ENCODE measurements around the gene ZNF709. TPM values are rescaled to one million over a fixed set of nuclear protein-coding genes. Genes with fewer than 3 reads are reported as not detected.
"Not testable (repeated sequence)": the region's sequence is repeated elsewhere in the genome, so short reads cannot be mapped to it uniquely, and the experiment has no call there.

The ZNF709 gene
- total RNA-seq, 4 donors from 2014 or later: 3.1 to 3.6 (median 3.3) TPM

GRCh38 chr19:12464769-12465168 is 19.8 kb downstream of the ZNF709 start:
- Histone ChIP-seq H3K4me1 (no peaks in the 10 kb centered on the region), H3K4me3 (no peak overlapping the region), H3K9me3 (peaks cover 2 to 71% (median 6%) of the 10 kb centered on the region in 3 donors), H3K27me3 (no peaks in the 10 kb centered on the region), H3K27ac (no peak overlapping the region), H3K36me3 (peaks cover 6 to 52% of the 10 kb centered on the region in 2 donors)
- no peak for ATAC-seq
- TF ChIP-seq CTCF (IDR thresholded peaks at IDR 0.05) (no peak), EP300 (IDR thresholded peaks at IDR 0.05) (no peak), POLR2A (IDR thresholded peaks at IDR 0.05) (no peak), POLR2AphosphoS5 (IDR thresholded peaks at IDR 0.05) (no peak)
- WGBS, 2 donors (ENCODE audit: low coverage in 1 of 2): 94 to 100% methylated on average over 3 of the region's 3 CpGs

GRCh38 chr19:12464139-12464538 is 20.5 kb downstream of the ZNF709 start:
- not testable (repeated sequence) for H3K4me3 ChIP-seq, H3K27me3 ChIP-seq, H3K4me1 ChIP-seq, ATAC-seq, H3K27ac ChIP-seq
- Histone ChIP-seq H3K9me3 (peaks cover 2 to 71% (median 6%) of the 10 kb centered on the region in 3 donors), H3K36me3 (peaks cover 6 to 52% of the 10 kb centered on the region in 2 donors)
- 94 to 98% methylated on average over 6 of the region's 6 CpGs for WGBS, 2 donors (ENCODE audit: low coverage in 1 of 2)

- H3K9me3 ChIP-seq: peaks cover 0 to 16% (median 0%) of the 10 kb centered on the region in 3 donors
- WGBS, 2 donors (ENCODE audit: low coverage in 1 of 2): 30 to 64% methylated on average over 3 to 6 of the region's 6 CpGs
- no peak for ATAC-seq
Measured at GRCh38 chr19:12453495-12453894, 31.1 kb downstream of the ZNF709 start.

GRCh38 chr19:12450844-12451243 is 33.8 kb downstream of the ZNF709 start:
- no peak for ATAC-seq
- H3K4me3 ChIP-seq: no peak overlapping the region
- 84 to 99% methylated on average over 5 to 10 of the region's 10 CpGs for WGBS, 2 donors (ENCODE audit: low coverage in 1 of 2)
- H3K36me3 ChIP-seq: peaks cover 0 to 13% of the 10 kb centered on the region in 2 donors
- H3K27ac ChIP-seq: no peak overlapping the region
- no peaks in the 10 kb centered on the region for H3K27me3 ChIP-seq
- TF ChIP-seq EP300 (IDR thresholded peaks at IDR 0.05) (no peak), CTCF (IDR thresholded peaks at IDR 0.05) (no peak), POLR2AphosphoS5 (IDR thresholded peaks at IDR 0.05) (no peak), POLR2A (IDR thresholded peaks at IDR 0.05) (no peak)
- no peaks in the 10 kb centered on the region for H3K4me1 ChIP-seq
- H3K9me3 ChIP-seq: peaks cover 0 to 16% (median 0%) of the 10 kb centered on the region in 3 donors

More at GRCh38 chr19:12453495-12453894, 31.1 kb downstream of the ZNF709 start:
- peaks cover 0 to 18% of the 10 kb centered on the region in 2 donors for H3K36me3 ChIP-seq
- TF ChIP-seq POLR2AphosphoS5 (IDR thresholded peaks at IDR 0.05): no peak
- no peak for TF ChIP-seq POLR2A (IDR thresholded peaks at IDR 0.05)
- TF ChIP-seq CTCF (IDR thresholded peaks at IDR 0.05): no peak
- H3K27ac ChIP-seq: no peak overlapping the region
- H3K4me3 ChIP-seq: no peak overlapping the region
- no peaks in the 10 kb centered on the region for H3K27me3 ChIP-seq
- no peaks in the 10 kb centered on the region for H3K4me1 ChIP-seq

- WGBS, 2 donors (ENCODE audit: low coverage in 1 of 2): 100% methylated on average over 1 of the region's 2 CpGs; no CpG with 5 or more reads in 1 of the 2 donors
- no peak overlapping the region for H3K4me3 ChIP-seq
- peaks cover 0 to 23% (median 0%) of the 10 kb centered on the region in 3 donors for H3K9me3 ChIP-seq
- TF ChIP-seq CTCF (IDR thresholded peaks at IDR 0.05): no peak
- H3K27ac ChIP-seq: no peak overlapping the region
- H3K27me3 ChIP-seq: no peaks in the 10 kb centered on the region
- no peak for ATAC-seq
- peaks cover 0 to 13% of the 10 kb centered on the region in 2 donors for H3K36me3 ChIP-seq
- H3K4me1 ChIP-seq: no peaks in the 10 kb centered on the region
Measured at GRCh38 chr19:12448808-12449207, 35.8 kb downstream of the ZNF709 start.

Data from gastroesophageal sphincter (tissue), 4 donors.